Cerebellar cortex (tissue), 1 donor: ENCODE measurements around the gene PATJ.
"Not testable (repeated sequence)": the region's sequence is repeated elsewhere in the genome, so short reads cannot be mapped to it uniquely, and the experiment has no call there.

Source experiments
- DNase-seq: peaks from one replicate; pipeline ENCODE4 v3.0.0-alpha.2; 2015; ENCODE audit warnings: low spot score

PATJ gene

DNA sequence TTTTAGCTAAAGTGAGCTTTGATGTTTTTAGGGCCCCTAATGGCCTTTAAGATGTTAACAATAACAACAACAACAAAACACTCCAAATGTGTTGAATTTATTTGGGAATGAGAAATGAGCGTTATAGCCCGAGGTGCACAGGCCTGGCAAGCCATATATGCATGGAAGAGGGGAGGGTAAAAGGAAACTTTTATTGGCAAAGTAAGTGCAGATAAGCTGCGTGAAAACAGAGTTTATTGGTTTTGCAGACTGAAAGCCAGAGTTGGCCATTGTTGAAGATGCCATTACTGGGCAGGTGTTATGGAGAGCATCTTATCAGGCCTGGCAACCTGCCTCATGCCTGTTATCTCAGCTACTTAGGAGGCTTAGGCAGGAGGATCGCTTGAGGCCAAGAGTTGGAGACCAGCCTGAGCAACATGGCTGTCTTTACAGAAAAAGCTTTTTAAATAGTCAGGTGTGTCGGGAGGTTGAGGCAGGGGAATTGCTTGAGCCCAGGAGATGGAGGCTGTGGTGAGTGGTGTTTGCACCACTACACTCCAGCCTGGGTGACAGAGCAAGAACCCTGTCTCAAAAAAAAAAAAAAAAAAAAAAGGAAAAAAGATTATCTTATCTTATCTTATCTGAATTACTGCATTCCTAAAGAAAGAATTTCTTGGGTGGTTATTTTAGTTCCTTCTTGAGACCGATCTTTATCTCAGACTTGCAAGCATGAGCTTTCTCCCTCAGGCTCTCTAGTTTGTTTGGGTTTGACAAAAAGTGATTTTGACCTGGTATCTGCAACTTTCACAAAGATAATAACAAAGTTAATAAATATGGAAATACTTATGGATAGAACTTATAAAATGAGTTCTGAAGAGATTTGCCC, 1.7 kb downstream of the PATJ start:
- peak; percentile 8 for DNase-seq

DNA sequence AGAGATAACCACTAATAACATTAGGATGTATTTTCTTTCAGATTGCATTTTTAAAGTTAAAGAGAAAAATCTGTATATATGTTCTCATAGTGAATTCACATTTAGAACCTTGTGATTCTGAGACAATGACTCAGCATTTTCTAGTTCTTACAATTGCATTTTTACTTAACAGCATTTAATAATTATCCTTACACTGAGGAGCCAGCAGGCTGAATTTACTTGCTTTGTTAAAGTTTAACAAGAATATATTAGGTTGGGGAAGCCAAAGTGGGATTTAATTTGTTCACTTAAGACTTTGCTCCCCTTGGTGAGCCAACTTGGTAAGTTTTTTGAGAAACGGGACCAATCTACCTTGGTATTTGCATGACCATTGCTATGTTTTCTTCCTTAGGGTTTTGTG, 4.5 kb downstream of the PATJ start:
- DNase-seq, result no peak

DNA sequence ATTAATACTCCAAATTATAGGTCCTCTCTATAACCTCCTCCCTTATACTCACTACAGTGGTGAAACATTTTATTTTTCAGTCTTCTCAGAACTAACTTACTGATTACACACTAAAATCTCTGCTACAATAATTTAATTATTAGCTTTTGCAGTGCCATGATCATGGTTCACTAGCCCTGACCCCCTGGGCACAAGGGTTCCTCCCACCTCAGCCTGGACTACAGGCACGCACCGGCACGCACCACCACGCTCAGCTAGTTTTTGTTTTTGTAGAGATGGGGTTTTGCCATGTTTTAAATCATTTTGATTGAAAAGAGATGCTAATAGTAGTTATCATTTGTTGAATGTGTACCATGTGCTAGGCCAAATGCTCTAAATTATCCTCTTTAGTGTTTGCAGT, 6.3 kb downstream of the PATJ start:
- no peak for DNase-seq

DNA sequence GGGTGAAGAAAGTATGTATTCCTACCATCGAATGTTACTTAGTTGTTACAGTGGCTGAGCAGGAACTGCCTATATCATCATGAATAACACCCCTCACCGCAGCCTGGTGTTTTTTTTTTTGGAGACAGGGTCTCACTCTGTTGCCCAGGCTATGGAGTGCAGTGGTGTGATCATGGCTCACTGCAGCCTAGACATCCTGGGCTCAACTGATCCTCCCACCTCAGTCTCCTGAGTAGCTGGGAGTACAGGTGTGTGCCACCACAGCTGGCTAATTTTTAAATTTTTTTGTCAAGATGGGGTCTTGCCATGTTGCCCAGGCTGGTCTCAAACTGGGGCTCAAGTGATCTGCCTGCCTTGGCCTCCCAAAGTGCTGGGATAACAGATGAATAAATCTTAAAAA, 7.3 kb downstream of the PATJ start:
- no peak for DNase-seq

DNA sequence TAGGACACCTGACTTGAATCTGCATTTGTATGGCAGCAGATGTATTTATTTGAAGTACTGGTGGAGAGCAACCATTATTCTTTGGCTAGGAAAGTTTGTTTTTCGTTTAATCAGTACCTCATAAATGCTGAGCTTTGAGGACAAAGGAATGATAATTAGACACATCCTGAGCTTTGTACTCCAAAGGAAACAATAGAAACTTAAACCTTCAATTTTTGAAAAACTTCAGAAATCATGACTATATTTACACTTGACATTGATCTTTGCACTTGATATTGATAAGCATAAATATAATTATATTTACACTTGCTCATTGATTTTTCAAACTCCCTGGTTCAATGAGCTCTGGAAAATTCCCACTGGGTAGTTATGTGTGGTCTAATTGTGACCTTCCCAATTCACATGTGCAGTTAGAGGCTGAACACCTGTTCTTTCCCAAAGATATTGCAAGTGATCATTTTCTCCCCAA, 10.7 kb downstream of the PATJ start:
- no peak for DNase-seq

DNA sequence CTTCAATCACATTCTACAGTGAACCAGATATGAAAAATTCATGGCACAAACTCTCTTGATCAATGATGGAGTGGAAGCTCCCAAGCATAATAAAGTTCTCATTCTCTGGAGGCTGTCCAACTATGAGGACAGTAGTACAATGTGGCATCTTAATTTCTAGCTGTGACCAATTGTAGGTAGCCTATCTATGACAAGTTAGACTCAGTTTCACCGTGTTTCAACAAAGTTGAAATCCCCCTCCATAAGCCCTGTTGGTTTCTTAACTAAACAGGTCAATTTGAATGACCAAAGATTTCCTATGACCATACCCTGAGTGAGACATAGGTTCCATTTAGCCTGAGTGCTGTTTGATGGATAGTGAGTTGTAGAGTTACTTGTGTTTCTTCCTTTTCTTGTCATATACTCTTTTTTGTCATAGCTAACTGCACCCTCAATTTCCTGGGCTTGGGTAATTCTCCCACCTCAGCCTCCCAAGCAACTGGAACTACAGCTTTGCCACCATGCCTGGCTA, 11.8 kb downstream of the PATJ start:
- DNase-seq, result no peak

DNA sequence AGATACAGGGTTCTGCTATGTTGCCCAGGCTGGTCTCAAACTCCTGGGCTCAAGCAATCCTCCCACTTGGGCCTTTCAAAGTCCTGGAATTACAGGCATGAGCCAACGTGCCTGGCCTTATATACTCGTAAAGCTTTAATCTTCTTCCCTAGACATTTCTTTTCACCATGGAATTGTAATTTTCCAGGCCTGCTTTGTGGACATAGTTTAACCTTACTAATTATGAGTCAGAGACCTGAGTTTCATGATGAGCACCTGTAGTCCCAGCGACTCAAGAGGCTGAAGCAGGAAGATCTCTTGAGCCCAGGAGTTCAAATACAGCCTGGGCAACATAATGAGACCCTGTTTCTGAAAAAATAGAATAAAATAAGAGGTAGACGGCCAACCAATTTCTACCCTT, 12.3 kb downstream of the PATJ start:
- DNase-seq, result no peak

DNA sequence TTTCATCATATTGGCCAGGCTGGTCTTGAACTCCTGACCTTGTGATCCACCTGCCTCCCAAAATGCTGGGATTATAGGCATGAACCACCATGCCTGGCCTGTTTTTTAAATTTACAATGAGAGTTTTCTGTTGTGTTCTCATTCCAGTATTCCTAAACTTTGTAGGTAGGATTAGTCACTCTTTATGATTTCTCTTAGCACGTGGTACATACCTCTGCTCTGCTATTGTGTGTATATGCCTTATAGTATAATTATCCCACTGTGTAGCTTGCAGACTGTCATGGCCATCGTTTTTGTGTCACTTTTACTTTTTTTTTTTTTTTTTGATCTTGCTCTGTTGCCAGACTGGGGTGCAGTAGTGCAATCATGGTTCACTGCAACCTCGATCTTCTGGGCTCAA, 14.5 kb downstream of the PATJ start:
- DNase-seq, result no peak

DNA sequence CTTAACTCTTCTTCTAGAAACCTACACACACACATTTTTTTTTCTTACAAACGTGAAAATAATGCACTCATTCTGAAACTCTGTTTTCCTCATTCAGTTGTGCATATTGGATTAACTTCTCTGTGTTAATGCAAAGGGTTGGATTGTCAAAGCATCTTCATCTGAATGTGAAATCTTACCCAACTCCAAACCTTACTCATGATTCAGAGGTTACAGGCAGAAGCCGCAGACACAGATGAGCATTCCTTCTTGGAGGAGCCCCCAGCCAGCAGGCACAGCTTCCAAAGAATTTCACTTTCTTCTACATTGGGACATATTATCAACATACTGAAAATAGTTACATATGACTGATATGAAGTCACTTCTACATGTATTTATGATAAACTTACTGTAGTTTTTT, 15.7 kb downstream of the PATJ start:
- no peak for DNase-seq

DNA sequence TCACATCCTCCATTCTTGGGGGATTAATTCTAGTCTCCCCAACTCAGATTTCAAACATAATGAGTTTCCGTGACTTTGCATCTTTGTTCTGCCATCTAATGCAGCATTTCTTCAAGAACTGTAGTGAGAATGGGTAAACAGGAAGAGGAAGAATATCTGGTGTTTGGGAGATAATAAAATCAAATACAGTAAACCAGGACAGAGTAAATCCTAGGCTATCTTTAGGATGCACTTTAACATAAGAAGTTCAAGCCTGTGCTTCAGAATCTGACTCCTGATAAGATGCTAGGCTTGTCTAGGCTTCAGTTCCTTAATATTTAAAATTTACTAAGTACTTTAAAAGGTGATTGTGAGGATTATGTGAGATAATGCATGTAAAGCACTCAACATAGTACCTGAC, 27.9 kb downstream of the PATJ start:
- DNase-seq, result no peak

DNA sequence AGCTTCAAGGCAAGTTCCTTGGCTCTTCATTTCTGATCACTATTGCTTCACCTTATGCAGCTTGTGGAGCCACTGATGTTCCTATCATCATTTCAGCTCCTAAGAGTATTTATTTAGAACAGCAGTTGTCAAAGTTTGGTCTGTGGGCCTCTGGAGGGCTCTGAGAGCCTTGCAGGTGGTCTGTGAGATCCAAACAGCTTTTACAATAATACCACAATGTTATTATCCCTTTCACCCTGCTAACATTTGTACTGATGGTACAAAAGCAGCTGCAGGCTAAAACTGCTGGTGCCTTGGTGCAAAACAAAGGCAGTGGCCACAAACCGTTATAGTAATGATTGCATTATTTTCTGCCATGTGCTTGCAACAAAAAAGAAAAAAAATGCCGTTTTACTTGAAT, 33.8 kb downstream of the PATJ start:
- no peak for DNase-seq

DNA sequence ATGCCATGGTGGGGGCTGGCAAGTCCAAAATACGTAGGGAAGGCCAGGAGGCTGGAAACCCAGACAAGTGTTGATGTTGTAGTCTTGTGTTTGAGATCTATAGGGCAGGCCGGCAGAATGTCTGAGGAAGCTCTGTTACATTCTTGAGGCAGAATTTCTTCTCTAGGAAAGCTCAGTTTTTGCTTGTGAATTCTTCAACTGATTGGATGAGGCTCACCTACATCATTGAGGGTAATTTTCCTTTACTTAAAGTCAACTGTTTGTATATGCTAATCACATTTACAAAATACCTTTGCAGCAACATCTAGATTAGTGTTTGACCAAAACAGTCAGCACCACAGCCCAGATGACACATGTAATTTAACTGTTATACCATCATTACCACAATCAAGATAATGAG, 37.0 kb downstream of the PATJ start:
- no peak for DNase-seq

DNA sequence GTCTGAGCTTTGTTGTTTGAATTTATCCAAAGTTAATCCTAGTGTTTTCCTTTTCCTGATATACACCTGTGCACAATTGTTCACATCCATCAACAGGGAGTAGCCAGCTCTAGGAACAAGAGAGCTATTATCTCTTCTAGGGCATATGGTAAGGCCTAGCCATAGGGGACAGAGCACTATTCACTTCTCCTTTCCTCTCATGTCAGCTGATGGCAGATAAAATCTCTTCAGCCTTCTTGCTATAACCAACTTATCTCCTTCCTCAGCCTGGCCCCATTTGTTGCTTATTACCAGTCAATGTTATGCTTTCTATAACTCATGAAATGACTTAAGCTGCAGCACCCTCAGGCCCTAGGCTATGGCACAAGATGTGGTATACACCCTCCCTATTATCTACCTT, 38.9 kb downstream of the PATJ start:
- no peak for DNase-seq

DNA sequence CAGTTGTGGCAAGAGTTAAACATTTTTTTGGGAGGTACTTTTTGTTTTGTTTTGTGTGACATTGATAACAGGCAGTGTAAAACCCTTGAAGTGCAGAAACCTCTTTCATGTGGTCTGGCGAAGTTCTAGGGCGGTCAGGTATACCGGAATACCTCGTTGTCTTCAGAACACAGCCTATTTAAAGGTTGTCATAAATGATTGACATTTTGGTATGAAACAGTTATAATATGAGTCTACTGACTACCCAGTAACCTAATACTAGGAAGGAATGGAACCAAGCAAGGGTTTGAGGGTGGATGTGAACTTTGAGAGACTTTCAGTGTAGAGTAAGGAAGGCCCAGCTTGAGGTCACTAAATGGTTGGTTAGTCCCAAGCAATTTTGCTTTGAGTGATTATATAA, 40.5 kb downstream of the PATJ start:
- no peak for DNase-seq

DNA sequence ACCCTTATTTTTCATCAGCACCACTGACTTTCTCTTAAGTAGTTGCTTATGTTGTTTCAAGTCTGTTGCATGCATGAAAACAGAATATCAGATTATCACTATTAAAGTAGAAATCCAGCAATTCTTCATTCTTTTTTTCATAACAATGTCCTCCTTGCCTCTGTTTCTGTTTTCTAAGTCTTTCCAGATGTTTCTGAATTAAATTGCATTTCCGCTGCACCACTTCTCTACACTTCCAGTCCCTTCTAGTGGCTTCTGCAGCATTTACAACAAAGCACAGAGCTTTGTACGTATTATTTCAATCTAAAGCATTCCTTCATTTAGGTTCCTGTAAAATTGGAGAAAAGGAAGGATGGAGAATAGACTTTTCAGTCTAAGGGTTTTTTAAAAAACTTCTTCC, 42.4 kb downstream of the PATJ start:
- no peak for DNase-seq

DNA sequence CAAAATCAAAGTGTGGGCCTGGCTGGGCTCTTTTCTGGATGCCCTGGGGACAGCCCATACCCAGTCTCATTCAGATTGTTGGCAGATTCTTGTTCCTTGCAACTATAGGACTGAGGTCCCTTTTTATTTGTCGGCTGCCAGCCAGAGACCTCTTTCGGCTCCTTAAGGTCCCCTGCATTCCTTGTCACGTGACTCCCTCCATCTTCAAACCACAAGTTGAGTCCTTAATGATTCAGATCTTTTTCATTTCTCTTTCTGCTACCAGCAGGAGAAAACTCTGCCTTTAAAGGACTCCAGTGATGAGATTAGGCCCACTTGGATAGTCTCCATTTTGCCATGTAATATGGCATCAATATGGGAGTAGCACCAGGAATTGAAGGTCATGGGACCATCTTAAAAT, 48.6 kb downstream of the PATJ start:
- no peak for DNase-seq

DNA sequence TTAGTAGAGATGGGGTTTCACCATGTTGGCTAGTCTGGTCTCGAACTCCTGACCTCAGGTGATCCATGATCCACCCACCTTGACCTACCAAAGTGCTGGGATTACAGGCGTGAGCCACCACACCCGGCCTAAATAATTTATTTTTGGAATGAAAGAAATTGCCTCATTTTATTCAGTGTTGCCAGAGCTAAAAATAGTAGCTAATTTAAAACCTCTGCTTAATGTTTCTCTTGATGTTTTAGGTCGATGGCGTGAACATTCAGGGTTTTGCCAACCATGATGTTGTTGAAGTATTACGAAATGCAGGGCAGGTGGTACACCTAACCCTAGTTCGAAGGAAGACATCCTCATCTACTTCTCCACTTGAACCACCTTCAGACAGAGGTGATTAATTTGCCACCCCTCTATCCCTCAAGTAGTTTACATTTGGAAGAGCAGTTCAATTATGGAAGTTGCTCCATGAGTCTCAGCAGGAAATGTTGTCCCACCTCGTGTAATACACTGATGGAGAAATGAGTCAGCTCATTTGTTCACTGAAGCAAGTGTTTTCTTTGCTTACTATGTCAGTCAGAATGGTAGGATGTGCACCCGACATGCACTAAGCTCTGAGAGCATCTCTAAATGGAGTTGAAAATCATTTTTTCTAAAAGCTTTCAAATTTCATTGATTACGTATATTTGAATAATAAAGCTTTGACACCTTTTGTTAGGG, 54.9 kb downstream of the PATJ start:
- no peak for DNase-seq

DNA sequence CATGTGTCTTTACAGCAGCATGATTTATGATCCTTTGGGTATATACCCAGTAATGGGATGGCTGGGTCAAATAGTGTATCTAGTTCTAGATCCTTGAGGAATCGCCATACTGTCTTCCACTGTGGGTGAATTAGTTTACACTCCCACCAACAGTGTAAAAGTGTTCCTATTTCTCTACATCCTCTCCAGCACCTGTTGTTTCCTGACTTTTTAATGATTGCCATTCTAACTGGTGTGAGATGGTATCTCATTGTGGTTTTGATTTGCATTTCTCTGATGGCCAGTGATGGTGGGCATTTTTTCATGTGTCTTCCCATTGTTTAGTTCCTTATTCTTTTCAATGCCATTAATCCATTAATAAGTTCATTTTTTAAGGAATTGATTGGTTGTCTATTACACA, 58.8 kb downstream of the PATJ start:
- DNase-seq, result not testable (repeated sequence)

DNA sequence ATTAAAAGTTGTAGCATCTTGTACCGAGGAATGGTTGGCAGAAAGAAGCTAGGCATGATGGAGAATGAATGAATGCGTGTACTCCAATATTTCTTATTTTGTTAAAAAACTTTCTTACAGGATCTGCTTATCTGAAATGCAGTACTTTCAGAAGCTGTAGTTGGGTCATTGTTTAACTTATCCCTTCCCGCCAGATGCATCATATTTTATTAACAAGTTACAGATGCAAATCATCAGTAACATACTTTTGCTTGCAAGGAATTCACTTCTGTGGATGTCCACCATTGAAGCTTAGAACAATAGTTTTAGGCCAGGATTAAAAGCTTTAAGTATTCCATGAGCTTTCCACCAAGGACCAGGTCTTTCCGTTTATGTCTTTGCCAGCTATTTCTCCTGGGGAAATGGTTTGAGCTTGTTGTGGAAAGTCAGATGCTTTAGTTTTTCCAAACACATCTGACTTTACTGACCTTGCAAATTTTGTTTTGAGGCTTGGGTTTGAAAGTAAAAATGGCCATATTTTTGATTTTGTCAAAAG, 65.4 kb downstream of the PATJ start:
- DNase-seq, result no peak

DNA sequence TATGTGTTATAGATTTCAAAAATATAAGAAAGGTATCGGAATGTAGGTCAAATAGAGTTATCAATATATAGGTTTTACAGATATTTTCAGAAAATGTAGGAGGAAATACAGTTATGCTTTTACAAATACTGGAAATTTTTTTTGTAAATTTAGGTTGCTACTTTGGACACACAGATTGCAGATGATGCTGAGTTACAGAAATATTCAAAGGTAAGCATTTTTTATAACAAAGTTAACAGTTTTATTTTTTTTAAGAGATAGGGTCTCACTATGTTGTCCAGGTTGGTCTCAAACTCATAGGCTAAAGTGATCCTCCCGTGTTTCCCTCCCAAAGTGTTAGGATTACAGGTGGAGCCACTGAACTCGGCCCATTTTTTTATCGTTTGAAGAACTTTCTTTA, 66.0 kb downstream of the PATJ start:
- DNase-seq, result no peak

DNA sequence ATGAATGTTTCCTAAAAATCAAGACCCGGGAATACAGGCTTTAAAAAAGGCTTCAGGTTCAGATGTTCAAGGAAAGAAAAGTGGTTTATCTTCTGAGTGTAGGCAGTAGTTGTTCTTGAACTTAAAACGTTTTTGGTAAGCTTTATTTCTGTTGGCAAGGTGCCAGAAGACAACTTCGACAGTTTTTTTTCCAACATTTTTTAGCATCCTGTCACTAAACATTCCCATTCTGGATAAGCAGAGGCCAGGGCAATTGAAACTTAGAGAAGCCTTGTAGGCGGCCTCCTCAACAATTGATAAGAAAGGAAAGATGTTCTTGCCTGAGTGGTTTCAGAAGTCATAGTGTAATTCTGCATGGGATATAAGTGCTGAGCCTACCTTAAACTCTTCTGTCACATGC, 66.7 kb downstream of the PATJ start:
- DNase-seq, result no peak

DNA sequence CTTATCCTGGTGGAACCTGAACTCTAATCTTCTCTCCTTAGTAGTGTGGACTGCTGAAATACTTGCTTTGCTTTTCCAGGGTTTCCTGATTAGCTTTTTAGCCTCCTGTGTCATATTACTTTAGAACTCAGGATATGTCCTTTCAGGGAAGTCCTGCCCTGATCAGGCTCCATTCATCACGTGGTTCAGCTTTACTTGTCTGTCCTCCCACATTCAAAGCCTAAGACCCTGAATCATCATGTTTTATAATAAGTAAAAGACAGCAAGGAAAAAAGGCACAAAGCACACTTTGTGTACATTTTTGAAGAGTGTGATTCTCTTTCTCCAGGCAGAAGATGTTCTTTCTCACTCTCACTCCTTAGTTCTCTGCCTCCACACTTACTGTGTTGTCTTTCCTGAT, 70.6 kb downstream of the PATJ start:
- DNase-seq, result no peak

DNA sequence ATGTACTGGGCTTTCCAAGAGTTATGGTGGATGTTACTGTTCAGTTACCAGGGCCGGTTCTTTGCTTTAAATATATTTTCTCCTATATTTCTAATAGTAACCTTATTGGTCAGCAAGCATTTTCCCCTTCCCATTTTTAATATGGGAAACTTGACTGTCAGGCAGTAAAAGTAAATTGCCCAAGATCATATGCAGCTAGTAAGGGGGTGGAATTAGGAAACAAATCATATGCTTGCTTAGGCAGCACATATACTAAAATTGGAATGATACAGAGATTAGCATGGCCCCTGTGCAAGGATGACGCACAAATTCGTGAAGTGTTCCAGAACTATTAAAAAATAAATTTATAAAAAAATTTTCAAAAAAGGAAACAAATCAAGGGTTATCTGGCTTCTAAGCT, 73.9 kb downstream of the PATJ start:
- no peak for DNase-seq
